ENCODE data around the gene PPARA.

PPARA gene

DNA sequence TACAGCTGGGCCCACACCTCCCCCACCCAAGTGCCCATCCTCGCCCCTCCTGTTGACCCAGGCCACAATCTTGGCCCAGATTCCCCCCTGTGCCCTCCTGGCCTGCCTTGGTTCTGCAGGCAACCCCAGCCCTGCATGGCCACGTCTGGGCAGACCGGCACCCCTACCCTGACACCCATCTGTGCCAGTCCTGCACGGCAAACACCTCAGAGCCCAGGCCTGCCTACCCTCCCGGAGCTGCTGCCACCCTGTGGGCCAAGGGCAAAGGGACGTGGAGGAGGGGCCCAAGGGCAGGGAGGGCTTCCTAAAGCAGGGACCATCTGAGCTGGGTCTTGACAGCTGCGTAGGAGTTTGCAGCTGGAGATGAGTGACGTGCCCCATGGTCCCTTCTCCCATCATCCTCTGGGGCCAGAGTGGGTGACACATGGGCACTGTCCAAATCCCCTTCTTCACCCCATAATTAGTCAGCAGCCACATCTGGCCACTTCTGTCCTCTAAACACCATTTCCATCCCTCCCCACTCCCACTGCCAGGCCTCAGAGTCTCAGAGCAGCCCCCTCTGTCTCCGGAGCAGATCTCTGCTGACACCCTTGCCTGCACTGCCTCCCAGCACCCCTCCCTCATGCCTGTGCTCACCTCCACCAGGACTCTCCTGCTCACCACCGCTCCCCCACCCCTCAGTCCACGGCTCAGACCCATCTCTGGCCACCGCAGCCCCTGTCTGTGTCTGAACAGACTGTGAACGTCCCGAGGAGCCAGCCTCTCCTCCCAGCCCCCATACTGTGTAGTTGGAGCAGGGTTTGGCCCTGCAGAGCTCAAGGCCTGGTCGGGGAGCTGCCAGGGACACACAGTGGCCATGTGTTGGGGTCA, 35.6 kb upstream of the PPARA start:
- no peak for DNase-seq

DNA sequence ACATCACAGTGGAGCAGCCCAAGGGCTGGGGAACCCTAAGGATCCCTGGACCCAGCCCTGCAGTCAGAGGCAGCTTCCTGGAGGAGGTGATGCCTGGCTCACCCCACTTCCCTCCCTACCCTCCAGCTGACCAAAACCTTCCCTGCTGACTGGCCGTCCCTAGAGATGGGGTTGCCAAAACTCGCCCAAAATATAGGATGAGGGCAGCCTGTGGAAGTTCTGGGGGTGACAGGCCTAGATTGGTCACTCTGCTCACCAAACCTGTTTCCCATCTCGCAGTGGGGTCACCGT, 35.0 kb upstream of the PPARA start:
- no peak for DNase-seq

DNA sequence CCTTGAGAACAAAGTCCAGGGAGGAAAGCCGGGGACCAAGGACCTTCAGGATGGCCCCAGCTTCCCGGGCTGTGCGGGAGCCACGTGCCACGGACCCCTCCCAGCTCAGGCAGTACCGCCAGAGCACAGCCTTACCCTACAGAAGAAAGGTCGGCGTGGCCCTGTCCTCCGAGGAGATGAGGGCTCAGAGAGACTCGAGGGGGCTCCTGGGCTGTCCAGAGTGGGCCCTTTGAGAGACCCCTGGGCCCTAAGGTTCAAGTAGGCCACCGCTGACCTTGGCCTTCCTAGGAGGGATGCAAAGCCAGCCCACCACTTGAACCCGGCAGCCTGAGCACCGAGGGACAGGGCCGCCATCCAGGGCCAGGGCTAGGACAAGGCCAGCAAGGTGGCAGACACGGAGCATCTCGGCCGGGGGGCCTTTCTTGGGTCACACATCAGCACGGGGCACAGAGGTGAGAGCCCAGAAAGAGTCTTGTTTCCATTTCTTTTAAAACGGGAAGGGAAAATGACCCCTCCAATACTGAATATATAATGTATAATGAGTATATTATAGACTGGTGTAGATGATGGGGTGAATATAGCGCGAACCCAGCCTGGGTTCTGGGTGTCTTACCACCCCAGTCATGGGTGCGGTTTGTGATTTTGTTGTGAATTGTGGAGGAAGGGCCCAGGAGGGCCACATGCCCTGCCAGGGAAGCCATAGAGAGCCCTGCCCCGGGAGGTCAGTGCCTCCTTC, 34.4 kb upstream of the PPARA start:
- no peak for DNase-seq

DNA sequence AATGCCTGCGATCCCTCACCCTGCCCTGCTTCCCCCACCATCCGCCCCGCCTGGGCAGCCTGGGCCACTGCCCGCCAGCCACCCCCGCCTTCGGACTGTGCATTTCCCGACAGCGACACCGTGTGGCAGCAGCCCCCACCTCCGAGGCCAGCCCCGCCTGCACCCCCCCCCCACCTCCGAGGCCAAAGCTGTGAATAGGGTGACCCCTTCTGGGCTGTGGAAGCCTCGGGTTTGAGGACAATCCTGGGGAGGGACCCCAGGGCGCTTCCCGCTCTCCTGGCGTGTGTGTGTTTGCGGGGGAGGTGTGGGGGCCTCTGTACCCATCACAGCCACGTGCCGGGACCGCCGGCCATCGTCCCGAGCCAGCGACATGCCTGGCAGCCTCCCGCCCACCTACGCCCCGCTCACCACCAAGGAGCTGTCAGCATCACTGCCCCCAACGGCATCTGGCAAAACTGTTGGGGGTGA, 33.8 kb upstream of the PPARA start:
- DNase-seq, result no peak

DNA sequence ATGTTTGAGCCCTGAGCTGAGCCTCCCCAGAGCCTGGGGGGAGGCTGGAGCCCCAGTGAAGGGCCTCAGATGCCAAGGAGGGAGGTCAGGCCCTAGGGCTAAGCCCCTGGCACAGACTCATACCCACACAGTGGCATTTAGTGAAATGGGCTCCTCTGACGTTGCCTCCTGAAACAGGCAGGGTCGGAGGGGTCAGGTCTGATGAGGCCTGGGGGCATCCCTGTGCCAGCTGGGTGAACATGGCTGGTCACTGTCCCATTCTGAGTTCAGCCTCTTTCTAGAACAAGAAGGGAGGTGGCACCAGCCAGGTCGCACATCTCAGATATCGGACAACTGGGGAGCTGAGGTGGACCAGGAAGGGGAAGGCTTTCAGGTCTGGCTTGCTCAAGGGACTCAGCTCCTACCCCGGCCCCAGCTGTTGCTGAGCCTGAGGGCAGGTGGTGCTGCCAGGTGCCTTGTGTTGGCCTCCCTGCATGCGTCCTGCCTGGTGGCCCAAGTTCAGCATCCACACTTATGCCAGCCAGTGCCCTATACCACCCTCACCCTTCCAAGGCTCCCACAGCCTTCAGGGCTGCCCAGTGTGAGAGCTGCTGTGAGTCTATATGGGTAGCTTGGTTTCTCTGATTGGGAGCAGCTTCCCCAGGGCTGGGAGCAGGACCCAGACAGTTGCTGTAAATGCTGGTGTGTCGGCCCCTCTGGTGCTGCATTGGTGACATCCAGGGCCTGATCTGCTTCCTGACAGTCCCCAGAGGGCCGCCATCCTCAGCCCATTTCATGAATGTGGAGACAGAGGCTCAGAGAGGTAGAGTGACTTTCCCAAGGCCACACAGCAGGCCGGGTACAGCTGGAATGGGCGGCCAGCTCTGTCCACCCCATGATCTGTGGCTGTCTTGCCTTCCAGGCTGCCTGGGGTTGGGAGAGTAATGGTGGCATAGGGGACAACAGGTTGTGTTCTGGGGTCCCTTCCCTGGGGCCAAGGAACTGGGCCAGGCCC, 32.8 kb upstream of the PPARA start:
- no peak for DNase-seq

DNA sequence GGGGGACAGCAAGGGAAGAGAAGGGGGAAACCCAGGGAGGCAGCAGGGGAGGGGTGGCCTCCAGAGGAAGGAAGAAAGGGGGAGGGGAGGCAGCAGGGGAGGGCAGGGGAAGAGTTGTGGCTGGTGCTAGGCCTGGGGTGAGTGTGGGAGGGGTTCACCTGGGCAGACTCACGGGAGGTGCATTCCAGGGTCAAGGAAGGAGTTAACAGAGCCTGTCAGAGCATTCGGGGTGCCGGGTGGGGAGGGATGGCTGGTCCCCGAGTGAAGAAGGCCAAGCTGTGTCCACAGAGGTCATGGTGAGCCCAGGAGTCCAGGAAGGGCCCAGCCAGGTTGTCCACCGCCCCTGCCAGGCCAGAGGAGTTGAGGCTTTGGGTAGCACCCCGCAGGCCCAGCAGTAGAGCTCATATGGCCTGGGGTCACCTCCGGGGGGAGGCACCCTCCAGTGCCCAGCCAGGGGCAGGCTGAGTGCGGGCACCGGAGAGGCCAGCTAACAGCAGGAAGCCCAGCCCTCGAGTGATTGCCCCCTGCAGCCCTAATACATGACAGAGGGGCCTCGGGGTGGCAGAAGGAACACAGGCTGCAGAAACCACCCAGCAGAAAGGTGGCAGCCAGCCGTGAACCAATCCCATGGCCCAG, 31.1 kb upstream of the PPARA start:
- DNase-seq, result no peak

DNA sequence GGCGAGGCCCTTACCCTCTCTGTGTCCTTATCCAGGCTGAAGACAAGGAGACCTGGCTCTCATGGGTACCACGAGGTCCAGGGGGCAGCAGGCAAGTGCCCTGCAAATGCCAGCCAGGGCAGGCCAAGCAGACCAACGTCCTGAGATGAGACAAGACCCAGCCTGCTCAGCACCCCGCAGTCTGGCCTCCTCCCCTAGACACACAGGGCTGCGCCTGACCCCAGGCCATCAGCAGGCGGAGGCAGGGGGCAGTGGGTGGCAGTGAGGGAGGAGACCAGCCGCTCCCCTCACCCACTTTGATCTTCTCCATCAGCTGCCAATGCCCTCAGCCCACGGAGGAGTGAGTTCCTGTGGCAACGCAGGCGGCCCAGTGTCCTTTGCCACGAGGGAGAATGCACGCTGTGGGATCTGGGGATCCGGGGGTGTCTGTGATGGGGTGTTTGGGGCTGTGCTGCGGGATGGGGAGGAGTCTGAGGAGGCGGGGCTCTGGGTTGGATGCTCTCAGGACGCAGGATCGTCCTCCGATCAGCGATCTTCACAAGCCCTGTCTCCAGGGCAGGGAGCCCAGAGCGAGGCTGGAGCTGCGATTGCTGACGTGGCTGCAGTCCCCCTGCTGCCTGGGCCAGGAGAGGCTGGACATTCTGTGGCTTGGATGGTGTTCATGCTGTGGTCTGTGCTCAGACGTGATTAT, 30.5 kb upstream of the PPARA start:
- no peak for DNase-seq

DNA sequence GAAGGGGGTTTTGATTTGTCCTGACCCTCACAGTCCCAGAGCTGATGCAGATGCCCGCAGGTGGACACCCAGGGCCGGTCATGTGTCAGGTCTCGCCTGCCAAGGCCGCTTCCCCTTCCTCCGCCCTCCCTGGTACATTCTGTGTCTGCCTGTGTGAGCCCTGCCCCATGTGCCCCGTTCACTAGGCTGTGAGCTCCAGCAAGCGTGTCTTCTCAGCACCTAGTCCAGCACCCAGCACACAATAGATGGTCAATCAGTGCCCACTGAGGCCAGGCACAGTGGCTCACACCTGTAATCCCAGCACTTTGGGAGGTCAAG, 29.9 kb upstream of the PPARA start:
- no peak for DNase-seq

DNA sequence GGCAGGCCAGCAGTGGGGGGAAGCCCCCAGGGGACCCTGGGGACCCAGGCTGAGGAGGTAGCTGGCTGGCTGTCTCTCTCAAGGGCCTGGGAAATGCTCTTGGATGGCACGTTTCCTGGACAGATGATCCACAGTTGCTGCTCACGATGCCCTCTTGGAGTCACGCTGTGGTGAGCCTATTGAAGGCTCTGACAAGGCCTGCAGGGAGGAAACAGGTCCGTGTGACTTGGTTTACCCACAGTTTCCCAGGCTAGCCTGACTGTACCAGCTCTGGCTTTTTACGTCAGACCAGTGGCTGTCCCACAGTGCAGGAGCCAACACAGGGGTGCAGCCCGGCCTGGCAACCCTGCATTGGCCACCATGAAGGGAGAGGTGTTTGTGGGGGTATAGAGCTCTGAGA, 29.2 kb upstream of the PPARA start:
- no peak for DNase-seq

DNA sequence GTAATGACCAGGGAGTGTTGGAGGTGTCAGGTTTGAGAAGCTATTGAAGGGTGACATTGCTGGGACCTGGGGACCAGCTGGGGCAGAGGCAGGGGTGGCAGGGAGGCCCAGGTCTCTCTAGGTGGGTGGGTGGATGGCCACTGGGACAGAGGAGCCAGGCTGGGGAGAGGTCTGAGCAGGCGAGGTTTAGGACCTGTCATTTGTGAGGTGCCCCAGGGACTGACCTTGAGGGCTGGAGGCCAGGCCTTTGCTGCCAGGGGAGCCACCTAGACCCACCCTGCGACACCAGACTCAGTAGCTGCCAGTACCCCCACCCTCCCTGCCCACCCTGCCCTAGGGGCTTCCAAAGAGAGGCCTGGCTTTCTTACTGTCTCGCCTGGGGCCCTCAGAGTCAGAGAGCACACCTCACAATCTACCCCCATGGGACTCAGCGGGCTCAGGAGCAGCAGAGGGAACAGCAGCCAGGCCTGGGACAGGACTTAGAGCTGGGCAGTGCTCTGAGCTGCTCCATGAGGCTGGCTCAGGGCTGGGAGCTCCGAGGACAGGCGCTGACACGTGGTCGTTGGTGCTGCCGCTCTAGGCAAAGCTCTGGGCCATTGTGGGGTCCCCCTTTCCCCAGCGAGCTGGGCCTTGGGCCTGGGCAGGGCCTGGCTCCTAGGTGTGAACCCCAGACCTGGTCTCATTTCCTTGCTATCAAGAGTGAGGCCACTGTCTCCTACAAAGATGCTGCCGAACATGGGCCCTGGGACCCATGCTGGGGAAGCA, 28.6 kb upstream of the PPARA start:
- no peak for DNase-seq

DNA sequence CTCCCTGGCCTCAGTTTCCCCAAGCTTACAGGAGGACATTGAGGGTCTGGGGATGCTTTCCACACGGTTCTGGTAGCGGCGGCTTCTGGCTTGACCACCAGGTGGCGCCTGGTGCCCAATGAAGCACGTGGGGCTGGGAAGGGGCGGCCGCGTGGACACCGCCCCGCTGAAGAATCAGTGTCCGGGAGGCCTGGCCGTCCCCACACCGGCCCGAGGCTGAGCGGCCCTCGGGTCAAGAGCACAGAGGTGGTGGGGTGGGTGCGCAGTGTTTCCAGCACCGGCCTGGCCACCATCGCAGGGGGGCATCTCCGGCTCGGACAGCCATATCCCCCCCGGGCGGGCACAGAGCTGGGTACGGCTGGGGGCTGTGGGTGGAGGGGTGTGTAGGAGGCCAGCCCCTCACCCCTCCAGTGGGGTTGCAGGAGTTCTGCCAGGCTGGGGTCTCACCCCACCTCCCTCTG, 27.8 kb upstream of the PPARA start:
- no peak for DNase-seq

DNA sequence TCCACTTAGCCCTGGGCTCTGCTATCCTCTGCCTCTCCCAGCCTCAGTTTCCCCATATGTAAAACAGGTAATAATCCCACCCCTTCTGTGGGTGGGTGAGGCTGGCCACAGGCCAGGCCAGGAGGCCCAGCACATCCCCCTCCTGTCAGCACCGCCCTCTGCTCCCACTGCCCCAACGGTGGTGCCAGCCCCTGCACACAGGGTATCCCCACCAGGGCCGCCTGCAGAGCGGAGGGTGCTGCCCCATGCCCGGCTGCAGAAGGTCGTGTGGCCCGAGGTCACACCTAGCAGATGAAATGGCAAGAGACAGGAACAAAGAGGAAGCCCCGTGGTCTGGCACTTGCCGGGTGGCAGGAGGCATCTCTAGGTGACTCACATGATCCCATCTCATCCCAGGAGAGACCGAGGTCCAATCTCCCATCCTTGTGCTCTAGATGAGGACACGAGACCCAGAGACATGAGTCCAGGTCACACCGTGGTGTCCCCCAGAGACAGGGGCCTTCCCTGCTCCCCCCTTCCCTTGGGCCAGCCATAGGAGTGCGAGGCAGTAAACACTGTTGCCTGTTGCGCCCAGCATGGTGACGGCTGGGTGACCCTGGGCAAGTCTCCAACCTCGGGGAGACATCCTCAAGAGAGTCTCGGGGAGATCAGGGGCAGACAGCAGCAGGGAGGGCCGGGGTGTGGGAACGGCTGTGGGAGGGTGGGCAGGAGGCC, 27.2 kb upstream of the PPARA start:
- DNase-seq, result no peak

DNA sequence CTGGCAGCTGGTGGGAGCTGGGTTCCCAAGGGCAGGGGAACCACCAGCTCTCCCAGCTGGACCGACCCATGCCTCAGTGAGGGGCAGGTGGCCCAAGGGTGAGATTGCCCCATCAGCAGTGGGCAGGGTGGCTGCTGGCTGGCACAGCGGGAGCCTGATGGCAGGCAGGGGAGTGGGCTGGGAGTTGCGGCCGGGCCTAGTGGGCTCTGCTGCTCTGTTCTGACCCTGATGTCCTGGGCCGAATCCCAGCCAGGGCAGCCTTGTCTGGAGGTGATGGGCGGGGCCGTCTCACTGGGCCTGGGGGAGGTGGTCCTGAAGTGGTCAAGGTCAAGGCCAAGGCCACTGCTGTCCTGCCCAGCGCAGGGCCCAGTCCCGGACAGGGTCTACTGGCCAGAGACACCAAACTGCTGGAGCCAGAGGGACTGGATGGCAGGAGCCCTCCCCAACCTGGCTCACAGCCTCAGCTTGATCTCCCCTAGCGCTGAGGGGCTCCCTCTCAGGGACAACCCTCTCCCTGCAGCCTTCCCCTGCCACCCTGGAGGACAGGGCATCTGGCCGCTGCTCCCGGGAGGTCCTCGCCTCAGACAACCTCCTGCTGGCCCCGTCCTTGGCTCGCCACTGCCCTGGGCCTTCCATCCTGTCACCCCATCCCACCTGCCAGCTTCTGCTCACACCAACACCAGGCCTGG, 26.5 kb upstream of the PPARA start:
- no peak for DNase-seq

DNA sequence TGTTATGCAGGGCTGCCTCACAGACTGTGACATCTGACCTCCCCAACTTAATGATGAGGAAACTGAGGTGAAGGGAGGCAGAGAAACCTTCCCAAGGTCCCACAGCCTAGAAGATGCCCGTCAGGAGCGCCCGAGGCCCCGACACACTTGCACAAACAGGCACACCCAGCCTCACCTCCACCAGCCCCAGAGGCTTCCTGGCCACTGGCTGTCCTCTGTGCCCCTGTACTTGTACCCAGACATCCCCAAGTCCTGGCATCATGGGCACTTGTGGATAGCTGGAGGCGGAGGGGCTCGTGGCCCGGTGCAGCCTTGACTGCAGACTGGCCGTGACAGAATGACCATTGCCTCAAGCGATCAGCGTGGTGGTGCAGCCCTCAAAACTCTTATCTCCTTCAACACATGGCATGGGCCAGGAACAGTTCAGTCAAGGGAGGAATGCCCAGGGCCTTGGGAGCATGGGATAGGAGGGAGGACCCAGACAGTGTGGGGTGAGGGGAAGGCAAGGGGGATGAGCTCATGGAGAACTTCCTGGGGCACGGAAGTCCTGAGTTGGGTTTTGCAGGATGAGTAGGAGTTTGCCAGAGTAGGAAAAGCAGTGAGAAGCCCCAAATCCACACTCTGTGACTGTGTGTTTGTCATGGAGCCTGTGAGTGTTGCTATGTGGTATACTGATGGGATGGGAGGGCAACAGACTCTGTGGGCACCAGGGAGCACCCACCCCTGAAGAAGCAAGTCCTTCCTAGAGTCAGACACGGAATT, 25.8 kb upstream of the PPARA start:
- DNase-seq, result no peak

DNA sequence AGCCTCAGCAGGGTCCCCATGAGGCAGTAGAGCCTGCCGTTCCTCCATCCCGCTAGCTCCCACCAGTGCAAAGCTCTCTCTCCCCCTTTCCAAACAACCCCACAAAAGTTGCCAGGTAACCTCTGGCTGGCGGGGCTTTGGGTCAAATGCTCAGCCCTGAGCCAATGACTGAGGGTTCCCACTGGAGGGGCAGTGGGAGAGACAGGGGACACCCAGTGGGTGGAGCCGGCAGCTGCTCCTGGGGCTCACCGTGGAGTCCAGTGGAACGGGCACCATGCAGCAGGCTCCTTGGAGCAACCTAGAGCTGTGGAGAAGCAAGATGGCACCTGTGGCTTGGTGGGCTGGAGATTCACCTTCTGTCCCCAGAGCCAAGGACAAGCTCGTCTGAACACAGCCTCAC, 25.0 kb upstream of the PPARA start:
- no peak for DNase-seq

DNA sequence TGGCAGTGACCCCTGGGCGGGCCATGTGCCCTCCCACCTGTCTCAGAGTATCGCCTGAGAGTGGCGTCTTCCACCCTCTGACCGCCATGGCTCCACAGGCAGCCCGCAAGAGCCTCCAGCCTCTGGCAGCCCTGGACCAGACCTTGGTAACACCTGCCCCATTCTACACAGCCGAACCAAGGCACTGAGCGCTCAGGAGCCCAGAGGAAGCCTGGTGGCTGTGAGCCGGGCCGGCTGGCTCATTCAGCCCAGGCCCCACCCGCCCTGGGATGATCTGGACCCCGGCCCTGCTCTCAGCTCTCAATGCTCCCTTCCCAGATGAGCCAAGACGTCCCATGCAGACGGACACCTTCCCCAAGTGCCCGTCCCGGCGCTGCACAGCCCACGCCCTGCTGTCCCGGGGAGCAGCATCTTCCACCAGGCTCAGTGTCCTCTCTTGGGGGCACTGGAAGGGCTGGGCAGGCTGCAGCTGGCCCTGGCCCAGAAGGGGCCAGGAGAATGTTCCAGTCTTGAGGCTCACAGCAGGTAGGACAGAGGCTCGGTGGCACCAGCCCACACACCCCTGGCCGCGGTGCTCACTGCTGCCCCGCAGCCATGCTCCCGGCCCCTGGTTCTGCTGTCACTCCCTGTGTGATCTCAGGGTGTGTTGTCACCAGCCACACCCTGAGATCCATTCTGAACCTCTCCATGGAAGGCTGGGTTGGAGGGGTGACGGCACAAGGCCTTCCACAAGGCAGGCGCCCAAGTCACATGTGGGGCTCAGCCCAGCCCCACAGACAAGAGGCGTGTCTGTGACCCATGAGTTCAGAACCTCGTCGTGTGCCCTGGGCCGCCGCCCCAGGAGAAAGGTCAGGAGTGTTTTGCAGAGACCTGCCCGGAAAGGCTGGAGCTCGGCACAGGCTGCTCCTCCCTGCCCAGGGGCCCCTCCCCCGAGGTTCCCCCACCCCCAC, 24.2 kb upstream of the PPARA start:
- no peak for DNase-seq

DNA sequence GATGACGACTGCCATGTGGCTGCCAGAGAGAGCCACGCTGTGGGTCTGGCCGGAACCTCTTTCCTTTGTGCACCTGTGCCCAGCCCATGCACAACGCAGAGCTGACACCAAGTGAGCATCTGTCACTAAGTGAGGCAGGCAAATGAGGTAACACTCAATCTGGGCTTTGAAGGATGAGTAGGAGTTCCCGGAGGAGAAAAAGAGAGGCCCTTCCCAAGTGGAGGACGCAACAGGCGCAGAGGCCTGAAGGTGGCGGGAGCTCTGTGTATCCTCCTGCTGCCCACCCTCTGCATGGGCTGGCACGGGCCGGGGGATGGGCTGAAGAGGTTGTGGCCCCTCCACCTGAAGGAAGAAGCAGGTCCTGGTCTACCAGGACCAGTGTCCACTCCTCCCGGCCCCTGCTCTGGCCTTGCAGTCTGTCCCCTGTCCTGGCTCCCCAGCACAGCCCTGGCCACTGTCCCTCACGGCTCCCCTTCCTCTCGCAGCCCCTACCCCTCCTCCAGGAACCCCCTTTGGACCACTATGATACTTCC, 23.4 kb upstream of the PPARA start:
- DNase-seq, result no peak

DNA sequence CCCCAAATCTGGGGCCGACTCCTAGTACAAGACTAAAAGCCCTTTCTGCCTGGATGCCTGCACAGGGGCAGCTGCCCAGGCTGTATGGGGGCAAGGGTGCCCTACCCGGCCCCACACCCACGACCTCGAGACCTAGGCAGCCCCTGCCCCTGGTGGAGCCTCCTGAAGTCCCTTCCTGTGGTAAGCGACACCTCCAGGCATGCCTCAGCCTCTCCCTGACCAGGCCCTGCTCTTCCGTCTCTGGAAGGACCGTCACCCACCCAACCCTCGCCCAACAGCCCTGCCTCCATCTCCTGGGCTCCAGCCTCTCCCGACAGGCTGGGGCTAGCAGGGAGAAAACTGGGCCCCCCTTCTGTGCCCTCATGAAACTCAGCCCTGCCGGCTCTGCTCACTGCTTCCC, 22.8 kb upstream of the PPARA start:
- DNase-seq, result no peak

Data from NCI-H187 treated with DMSO at 0.1 percent for 48 hours (cell line).